ENCODE data around the gene PRUNE1.

Gene PRUNE1

GRCh38 chr1:150972417-150972940 is 35.8 kb upstream of the PRUNE1 start:
- H2AFZ ChIP-seq (ENCODE audit: low read depth) = no peak overlapping the region
- H3K27me3 ChIP-seq (ENCODE audit: insufficient read depth, low read depth) = no peaks in the 10 kb centered on the region
- no peak overlapping the region for H3K27ac ChIP-seq
- H3K4me2 ChIP-seq = peak overlapping the region; percentile 97
- H3K9ac ChIP-seq = peak overlapping the region; percentile 93; the same call in 1 of the 2 replicates
- peak overlapping the region; percentile 83 for H3K4me3 ChIP-seq (IDR thresholded peaks at IDR 0.05; ENCODE audit: insufficient read depth, low read depth, low read length)
- peaks cover 42% of the 10 kb centered on the region for H3K4me1 ChIP-seq (ENCODE audit: low read depth, poor library complexity, severe bottlenecking)
- H3K36me3 ChIP-seq (ENCODE audit: insufficient read depth) = peaks cover 14% of the 10 kb centered on the region; the same call in 1 of the 2 replicates
- TF ChIP-seq, protein P1, sequence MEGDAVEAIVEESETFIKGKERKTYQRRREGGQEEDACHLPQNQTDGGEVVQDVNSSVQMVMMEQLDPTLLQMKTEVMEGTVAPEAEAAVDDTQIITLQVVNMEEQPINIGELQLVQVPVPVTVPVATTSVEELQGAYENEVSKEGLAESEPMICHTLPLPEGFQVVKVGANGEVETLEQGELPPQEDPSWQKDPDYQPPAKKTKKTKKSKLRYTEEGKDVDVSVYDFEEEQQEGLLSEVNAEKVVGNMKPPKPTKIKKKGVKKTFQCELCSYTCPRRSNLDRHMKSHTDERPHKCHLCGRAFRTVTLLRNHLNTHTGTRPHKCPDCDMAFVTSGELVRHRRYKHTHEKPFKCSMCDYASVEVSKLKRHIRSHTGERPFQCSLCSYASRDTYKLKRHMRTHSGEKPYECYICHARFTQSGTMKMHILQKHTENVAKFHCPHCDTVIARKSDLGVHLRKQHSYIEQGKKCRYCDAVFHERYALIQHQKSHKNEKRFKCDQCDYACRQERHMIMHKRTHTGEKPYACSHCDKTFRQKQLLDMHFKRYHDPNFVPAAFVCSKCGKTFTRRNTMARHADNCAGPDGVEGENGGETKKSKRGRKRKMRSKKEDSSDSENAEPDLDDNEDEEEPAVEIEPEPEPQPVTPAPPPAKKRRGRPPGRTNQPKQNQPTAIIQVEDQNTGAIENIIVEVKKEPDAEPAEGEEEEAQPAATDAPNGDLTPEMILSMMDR (conservative IDR thresholded peaks at IDR 0.05; ENCODE audit: low read depth, low read length) = no peak
- peaks cover 54% of the 10 kb centered on the region for H3K79me2 ChIP-seq (ENCODE audit: insufficient read depth, low read depth)
- peaks cover 18% of the 10 kb centered on the region for H4K20me1 ChIP-seq (ENCODE audit: insufficient read depth)

- Histone ChIP-seq H3K36me3 (ENCODE audit: insufficient read depth) (peaks cover 6% of the 10 kb centered on the region; the same call in 1 of the 2 replicates), H3K4me1 (ENCODE audit: low read depth, poor library complexity, severe bottlenecking) (peaks cover 51% of the 10 kb centered on the region), H3K27ac (peak overlapping the region; percentile 66), H4K20me1 (ENCODE audit: insufficient read depth) (peaks cover 18% of the 10 kb centered on the region), H2AFZ (ENCODE audit: low read depth) (peak overlapping the region; percentile 73), H3K79me2 (ENCODE audit: insufficient read depth, low read depth) (peaks cover 54% of the 10 kb centered on the region), H3K27me3 (ENCODE audit: insufficient read depth, low read depth) (no peaks in the 10 kb centered on the region), H3K9ac (peak overlapping the region; percentile 93), H3K4me3 (IDR thresholded peaks at IDR 0.05; ENCODE audit: insufficient read depth, low read depth, low read length) (peak overlapping the region; percentile 83), H3K4me2 (peak overlapping the region; percentile 97)
- TF ChIP-seq, protein P1 (conservative IDR thresholded peaks at IDR 0.05; ENCODE audit: low read depth, low read length) = no peak
These were observed 34.9 kb upstream of the PRUNE1 start for GRCh38 chr1:150973258-150973835.

- no peaks in the 10 kb centered on the region; the same call in 1 of the 2 replicates for H3K36me3 ChIP-seq (ENCODE audit: insufficient read depth)
- H4K20me1 ChIP-seq (ENCODE audit: insufficient read depth) = peaks cover 18% of the 10 kb centered on the region
- H2AFZ ChIP-seq (ENCODE audit: low read depth) = peak overlapping the region; percentile 73
- H3K79me2 ChIP-seq (ENCODE audit: insufficient read depth, low read depth) = peaks cover 51% of the 10 kb centered on the region
- peaks cover 55% of the 10 kb centered on the region for H3K4me1 ChIP-seq (ENCODE audit: low read depth, poor library complexity, severe bottlenecking)
- H3K4me3 ChIP-seq (IDR thresholded peaks at IDR 0.05; ENCODE audit: insufficient read depth, low read depth, low read length) = peak overlapping the region; percentile 83
- H3K27ac ChIP-seq = peak overlapping the region; percentile 66
- H3K4me2 ChIP-seq = peak overlapping the region; percentile 97
- H3K27me3 ChIP-seq (ENCODE audit: insufficient read depth, low read depth) = no peaks in the 10 kb centered on the region
- TF ChIP-seq, protein P1 (conservative IDR thresholded peaks at IDR 0.05; ENCODE audit: low read depth, low read length) = no peak
- peak overlapping the region; percentile 93 for H3K9ac ChIP-seq
These were observed 34.2 kb upstream of the PRUNE1 start for GRCh38 chr1:150973836-150974579.

DNA sequence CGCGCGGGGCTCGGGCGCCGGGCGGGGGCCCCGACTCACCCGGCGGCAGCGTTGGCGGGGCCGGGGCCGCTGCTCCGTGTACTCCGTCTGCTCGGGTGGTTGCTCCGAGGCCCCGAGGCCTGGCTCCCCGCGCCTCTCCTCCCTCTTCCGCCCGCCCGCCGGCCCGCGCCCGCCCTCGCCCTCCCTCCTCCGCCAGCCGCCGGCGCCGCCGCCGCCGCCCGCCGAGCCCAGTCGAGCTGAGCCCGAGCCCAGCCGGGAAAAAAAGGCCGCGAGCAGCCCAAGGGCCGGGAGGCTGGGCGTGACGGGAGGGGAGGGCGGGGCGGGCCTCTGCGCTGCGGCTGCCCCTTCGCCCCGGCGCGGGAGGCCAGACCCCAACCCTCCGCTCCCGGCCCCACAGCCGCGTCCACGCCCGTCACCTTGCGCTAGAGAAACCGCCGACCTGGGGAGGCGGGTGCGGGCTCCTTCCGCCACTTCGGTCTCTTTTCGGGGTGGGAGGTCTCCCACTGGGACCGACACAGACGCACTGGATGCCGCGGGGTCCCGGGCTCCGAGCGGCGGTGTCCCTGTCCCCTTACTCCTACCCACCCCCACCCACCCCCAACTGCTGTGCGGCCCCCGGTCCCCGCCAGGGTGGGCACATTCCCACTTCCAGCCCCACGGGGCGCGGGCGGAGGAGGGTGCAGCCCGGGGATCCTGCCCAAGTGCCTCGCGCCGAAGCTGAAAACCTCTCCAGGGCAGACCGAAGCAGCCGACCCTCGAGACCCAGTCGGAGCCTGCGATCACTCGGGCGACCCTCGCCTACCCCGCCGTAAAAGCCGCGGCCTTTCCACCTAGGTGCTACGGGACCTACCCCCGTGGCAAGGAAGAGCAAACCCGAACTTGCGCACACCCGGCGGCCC is 33.4 kb upstream of the PRUNE1 start, which contains the start of gene CERS2:
Gene CERS2, minus strand, starts transcription at position 256 of the 899 bp plus-strand sequence. CDS start 5,745 bp downstream, outside the sequence.
- peak within 1 kb of the TSS; percentile 73 for H2AFZ ChIP-seq (ENCODE audit: low read depth)
- peak within 1 kb of the TSS; percentile 83 for H3K4me3 ChIP-seq (IDR thresholded peaks at IDR 0.05; ENCODE audit: insufficient read depth, low read depth, low read length)

More for the DNA sequence above, 33.4 kb upstream of the PRUNE1 start, which contains the start of gene CERS2:
- H3K9ac ChIP-seq = peak within 1 kb of the TSS; percentile 93
- peak within 1 kb of the TSS; percentile 66 for H3K27ac ChIP-seq
- H3K27me3 ChIP-seq (ENCODE audit: insufficient read depth, low read depth) = no peaks in the 10 kb centered on the region
- H3K79me2 ChIP-seq (ENCODE audit: insufficient read depth, low read depth) = peaks cover 42% of the 10 kb centered on the region
- TF ChIP-seq, protein P1 (conservative IDR thresholded peaks at IDR 0.05; ENCODE audit: low read depth, low read length) = no peak
- peak within 1 kb of the TSS; percentile 97 for H3K4me2 ChIP-seq
- H3K4me1 ChIP-seq (ENCODE audit: low read depth, poor library complexity, severe bottlenecking) = peaks cover 63% of the 10 kb centered on the region
- no peaks in the 10 kb centered on the region for H3K36me3 ChIP-seq (ENCODE audit: insufficient read depth)
- H4K20me1 ChIP-seq (ENCODE audit: insufficient read depth) = peaks cover 18% of the 10 kb centered on the region
